Measurements from ENCODE around the gene RGL1.

- TF ChIP-seq MAZ (CRISPR knock-in tag; conservative IDR thresholded peaks at IDR 0.05 in 1 of 2, IDR thresholded peaks at IDR 0.05 in 1 of 2): peak in 1 of 2 experiments; percentile 51; a peak in 1 of 4 replicates
- TF ChIP-seq MXI1 (IDR thresholded peaks at IDR 0.05; ENCODE audit: low read depth, low read length): no peak
- TF ChIP-seq TSC22D4 (tag; IDR thresholded peaks at IDR 0.05): no peak
Measured at GRCh38 chr1:183956559-183957188, 151.8 kb downstream of the RGL1 start.

Data from K562 (cell line).